Endothelial cell of umbilical vein (primary cell): ENCODE measurements around the gene NR1I3. TPM values are rescaled to one million over a fixed set of nuclear protein-coding genes. Genes with fewer than 3 reads are reported as not detected.

Experiments used
- BruUV-seq: library from RNA; stranded (reverse); fragments of 400-500 nt; replicated peaks from 2 replicates; lab custom pipeline; 2021; lab: Mats Ljungman, UMichigan
- CTCF ChIA-PET: fragments of 300-600, 350-600 bp; sonication (Branson Sonifier 250); formaldehyde crosslinking; loops from one replicate; lab custom pipeline; 2021; ENCODE audit warnings: antibody characterized with exemption, inconsistent platforms; lab: Charles Lee
- POLR2A ChIA-PET: fragments of 300-600, 350-600 bp; sonication (Branson Sonifier 250); formaldehyde crosslinking; loops from one replicate; lab custom pipeline; 2021; ENCODE audit warnings: antibody characterized with exemption, inconsistent platforms; lab: Charles Lee
- DNase-seq: peaks from one replicate; pipeline ENCODE4 v3.0.0-alpha.2; 2011; ENCODE audit warnings: low read depth, low spot score
- FAIRE-seq: peaks from 2 replicates; lab custom pipeline; 2011; peaks lifted over from hg19 to GRCh38; lab: Jason Lieb, UNC
- H2AFZ ChIP-seq: 2 replicates; pipeline ENCODE4 v1.6.0; 2012; ENCODE audit warnings: low read depth, low read length, control low read depth, inconsistent platforms
- H3K27ac ChIP-seq: 2 replicates; pipeline ENCODE4 v1.5.1; 2011; ENCODE audit warnings: low read depth, mild to moderate bottlenecking, control low read depth, low read length, moderate library complexity; ENCODE audit not compliant: insufficient read depth
- H3K27me3 ChIP-seq, 2 experiments: 2 replicates each; pipeline versions ENCODE4 v1.6.0 to v1.6.1; 2011; ENCODE audit warnings: low read length in 2 of 2, mixed read lengths in 1 of 2; ENCODE audit not compliant: control insufficient read depth in 2 of 2, insufficient read depth in 2 of 2
- H3K36me3 ChIP-seq, 2 experiments: 2 replicates in 1 of 2; 3 replicates in 1 of 2; pipeline ENCODE4 v1.5.1; 2011; ENCODE audit warnings: low read length in 2 of 2, mild to moderate bottlenecking in 1 of 2, moderate library complexity in 1 of 2; ENCODE audit not compliant: control insufficient read depth in 2 of 2, insufficient read depth in 2 of 2; ENCODE audit errors: extremely low read depth in 1 of 2
- H3K4me1 ChIP-seq: 3 replicates; pipeline ENCODE4 v1.5.1; 2011; ENCODE audit warnings: mild to moderate bottlenecking, low read length; ENCODE audit not compliant: control insufficient read depth, insufficient read depth; ENCODE audit errors: extremely low read depth
- H3K4me2 ChIP-seq: 2 replicates; pipeline ENCODE4 v1.6.1; 2011; ENCODE audit warnings: low read length, control low read depth, mixed read lengths; ENCODE audit not compliant: insufficient read depth
- H3K4me3 ChIP-seq, 3 experiments: fragments of 200-600 bp in 1 of 3; sonication (generic), shearing (Covaris generic) in 1 of 3; replicated peaks in 1 of 3; 2 replicates each; pipeline ENCODE4 v1.5.1; 2011 to 2016; ENCODE audit warnings: control low read depth in 3 of 3, low read length in 3 of 3, mild to moderate bottlenecking in 2 of 3, inconsistent platforms in 1 of 3, low read depth in 1 of 3, moderate library complexity in 1 of 3; ENCODE audit not compliant: insufficient read depth in 1 of 3
- H3K79me2 ChIP-seq: 2 replicates; pipeline ENCODE4 v1.6.0; 2012; ENCODE audit warnings: low read length, inconsistent platforms; ENCODE audit not compliant: control insufficient read depth, insufficient read depth
- H3K9ac ChIP-seq: replicated peaks from 2 replicates; pipeline ENCODE3; 2011; ENCODE audit warnings: low read length, control low read depth; ENCODE audit not compliant: insufficient read depth; ENCODE audit errors: extremely low read depth
- H3K9me1 ChIP-seq: replicated peaks from 3 replicates; pipeline ENCODE4 v1.6.0; 2011; ENCODE audit warnings: mild to moderate bottlenecking, low read length; ENCODE audit not compliant: control insufficient read depth, insufficient read depth; ENCODE audit errors: extremely low read depth
- H3K9me3 ChIP-seq: replicated peaks from 2 replicates; pipeline ENCODE4 v1.5.1; 2012; ENCODE audit warnings: low read length, inconsistent platforms; ENCODE audit not compliant: control insufficient read depth, insufficient read depth
- H4K20me1 ChIP-seq: replicated peaks from 2 replicates; pipeline ENCODE3; 2011; ENCODE audit warnings: mild to moderate bottlenecking, low read length; ENCODE audit not compliant: control insufficient read depth, insufficient read depth; ENCODE audit errors: extremely low read depth
- CTCF ChIP-seq, 2 donors: IDR thresholded peaks; 1 replicate in 1 of 2; 2 replicates in 1 of 2; pipeline ENCODE4 v1.5.1; 2011; ENCODE audit warnings: low read length in 2 of 2, mild to moderate bottlenecking in 2 of 2, moderate library complexity in 2 of 2, control low read depth in 1 of 2, inconsistent platforms in 1 of 2, low read depth in 1 of 2; ENCODE audit not compliant: insufficient read depth in 1 of 2; ENCODE audit errors: extremely low read depth in 1 of 2
- FOS ChIP-seq: IDR thresholded peaks from 2 replicates; pipeline ENCODE4 v1.6.1; 2011; ENCODE audit warnings: mild to moderate bottlenecking, low read length, moderate library complexity, borderline replicate concordance; ENCODE audit not compliant: insufficient read depth
- GATA2 ChIP-seq: IDR thresholded peaks from 2 replicates; pipeline ENCODE4 v1.7.0; 2011; ENCODE audit warnings: low read depth, mild to moderate bottlenecking, moderate library complexity, mixed read lengths, low read length; ENCODE audit not compliant: insufficient read length, insufficient read depth
- MYC ChIP-seq: IDR thresholded peaks from one replicate; pipeline ENCODE4 v1.6.1; 2011; ENCODE audit warnings: mild to moderate bottlenecking, low read depth, low read length
- POLR2A ChIP-seq: IDR thresholded peaks from 2 replicates; pipeline ENCODE4 v1.6.1; 2012; ENCODE audit warnings: low read depth, mild to moderate bottlenecking, control low read depth, low read length
- POLR2AphosphoS5 ChIP-seq: IDR thresholded peaks from 2 replicates; pipeline ENCODE4 v1.6.1; 2012; ENCODE audit warnings: low read depth, mild to moderate bottlenecking, control low read depth, low read length, moderate library complexity; ENCODE audit not compliant: insufficient read depth
- dilution Hi-C: fragments of 300-500 bp; cut with MboI; formaldehyde crosslinking; loops from one replicate; pipeline ENCODE4 v1.15.0; 2019; ENCODE audit warnings: low sequenced_read_pairs; ENCODE audit not compliant: extremely low pct_ligation_motif_present
- intact Hi-C: fragments of 100-400 bp; cut with micrococcal nuclease; formaldehyde crosslinking; loops from one replicate; pipeline ENCODE4 v1.10.0; 2022
- polyA plus RNA-seq, 4 experiments: library from polyadenylated mRNA; depleted of rRNA in 3 of 4; stranded (reverse) in 3 of 4; unstranded in 1 of 4; fragments of >200 nt; gene quantifications; 2 replicates each; pipeline versions ENCODE4 v1.2.1 to v1.2.3, GENCODE V29; 2011 to 2012; ENCODE audit warnings: missing spikeins in 1 of 4
- total RNA-seq: library from RNA; stranded (reverse); gene quantifications from 2 replicates; pipeline ENCODE4 v1.2.3, GENCODE V29; 2021
- TF ChIP-seq, protein P1 (sequence below): IDR thresholded peaks from 2 replicates; pipeline ENCODE4 v1.6.1; 2011; ENCODE audit not compliant: insufficient read depth, insufficient read length

The NR1I3 gene
- total and polyA plus RNA-seq, 2 donors (not counting 3 experiments of a cell fraction or from before 2014, with no cell fraction given): not detected

DNA sequence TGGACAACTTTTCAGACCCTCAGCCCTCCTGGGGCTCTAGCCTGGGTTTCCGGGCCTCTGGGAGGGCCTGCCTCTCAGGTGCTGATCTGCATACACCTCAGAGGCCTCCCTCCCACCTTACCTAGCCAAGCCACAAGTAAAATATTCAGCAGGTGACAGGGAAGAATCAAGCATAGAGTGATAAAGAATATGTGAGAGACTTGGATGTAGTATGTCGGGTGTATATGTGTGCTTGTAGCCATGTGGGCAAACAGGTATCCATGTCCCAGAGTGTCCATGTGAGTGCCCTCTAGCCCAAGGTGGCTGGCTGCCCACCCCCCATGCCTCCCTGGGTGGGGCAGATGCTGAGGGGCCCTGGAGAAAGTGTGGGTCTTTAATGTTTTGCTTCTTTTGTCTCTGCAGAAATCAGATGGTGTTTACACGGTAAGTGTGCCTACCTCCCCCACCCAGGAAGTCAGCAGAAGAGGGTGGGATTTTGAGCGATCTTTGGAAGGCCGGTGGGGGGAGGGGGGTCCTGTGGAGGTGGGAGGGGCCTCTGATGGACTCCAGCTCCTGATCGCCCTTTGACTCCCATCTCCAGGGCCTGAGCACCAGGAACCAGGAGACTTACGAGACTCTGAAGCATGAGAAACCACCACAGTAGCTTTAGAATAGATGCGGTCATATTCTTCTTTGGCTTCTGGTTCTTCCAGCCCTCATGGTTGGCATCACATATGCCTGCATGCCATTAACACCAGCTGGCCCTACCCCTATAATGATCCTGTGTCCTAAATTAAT is 19.5 kb downstream of the NR1I3 start:
- H3K27ac ChIP-seq: no peak overlapping the region
- H3K4me2 ChIP-seq: no peak overlapping the region
- H3K9ac ChIP-seq: no peak overlapping the region
- H3K79me2 ChIP-seq: no peaks in the 10 kb centered on the region
- no peaks in the 10 kb centered on the region for H3K9me3 ChIP-seq
- no peaks in the 10 kb centered on the region for H4K20me1 ChIP-seq
- H3K4me3 ChIP-seq: no peak overlapping the region
- H3K27me3 ChIP-seq: no peaks in the 10 kb centered on the region
- FAIRE-seq (no peak), DNase-seq (no peak)
- CTCF ChIA-PET: interaction anchor here (1.1 to 2.2 kb wide), 5 partner anchors 8 to 156 kb away, joined by 3 to 9 read pairs (median 4); no protein-coding TSS in a partner anchor
- no peak for TF ChIP-seq POLR2A
- no peak for TF ChIP-seq CTCF (IDR thresholded peaks at IDR 0.05; ENCODE audit: extremely low read depth in 1 of 2, insufficient read depth in 1 of 2, low read depth in 1 of 2, low read length in 2 of 2)
- no peak for TF ChIP-seq GATA2
- TF ChIP-seq, protein P1, sequence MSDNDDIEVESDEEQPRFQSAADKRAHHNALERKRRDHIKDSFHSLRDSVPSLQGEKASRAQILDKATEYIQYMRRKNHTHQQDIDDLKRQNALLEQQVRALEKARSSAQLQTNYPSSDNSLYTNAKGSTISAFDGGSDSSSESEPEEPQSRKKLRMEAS: no peak
- no peak for TF ChIP-seq FOS
- TF ChIP-seq MYC: no peak
- no peak for TF ChIP-seq POLR2AphosphoS5
- H3K4me1 ChIP-seq: peaks cover 11% of the 10 kb centered on the region
- H2AFZ ChIP-seq: no peak overlapping the region
- dilution Hi-C loops: no loop called here
- no peaks in the 10 kb centered on the region for H3K9me1 ChIP-seq
- BruUV-seq: no TSS peak
- POLR2A ChIA-PET: no interaction called here
- intact Hi-C loops: no loop called here
- peaks cover 14% of the 10 kb centered on the region in 2 experiments for H3K36me3 ChIP-seq
